ENCODE results near the gene NFATC4. TPM values are rescaled to one million over a fixed set of nuclear protein-coding genes. Genes with fewer than 3 reads are reported as not detected.

Gene NFATC4
- total RNA-seq, 1 experiment from 2014 or later: 10.7 TPM

DNA sequence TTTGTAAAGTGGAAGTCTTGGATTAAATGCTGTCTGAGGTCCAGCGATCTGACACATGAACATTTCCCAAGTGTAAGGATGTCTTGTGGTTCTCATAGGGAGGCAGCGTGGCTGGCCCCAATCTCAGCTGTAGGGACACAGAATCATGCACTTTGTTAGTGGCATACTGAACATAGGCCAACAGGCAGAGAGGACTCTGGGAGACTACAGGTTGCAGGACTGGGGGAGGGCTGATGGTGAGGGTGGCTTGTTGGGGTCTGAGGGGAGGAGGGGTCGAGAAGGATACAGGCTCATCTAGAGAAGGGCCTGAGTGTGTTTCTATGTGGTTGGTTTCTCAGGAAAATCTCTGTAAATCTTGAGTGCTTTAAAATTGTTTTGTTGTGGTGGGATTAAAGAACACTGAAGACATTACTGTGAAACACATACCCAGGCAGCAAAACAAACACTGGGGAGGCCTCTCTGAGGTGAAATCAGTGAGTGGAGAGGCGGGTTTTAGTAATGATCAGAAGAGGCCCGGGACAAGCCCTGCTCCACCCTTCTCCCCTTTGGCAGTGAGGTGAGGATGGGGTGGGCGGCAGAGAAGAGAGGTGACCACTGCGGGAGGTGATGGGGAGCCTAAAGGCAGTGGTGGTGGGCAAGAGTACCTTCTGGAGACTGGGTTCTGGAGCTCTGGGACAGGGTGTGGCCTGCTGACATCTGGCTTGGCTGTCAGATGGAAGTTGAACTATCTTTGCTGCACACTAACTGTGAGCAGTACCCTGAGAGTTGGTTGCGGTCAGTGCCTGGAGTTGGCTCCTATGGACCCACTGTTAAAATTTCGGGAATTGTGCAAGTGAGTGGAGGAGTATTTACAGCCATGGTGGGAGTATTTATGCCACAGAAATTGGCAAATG, 34.1 kb downstream of the NFATC4 start:
- no peaks in the 10 kb centered on the region for H3K27me3 Mint-ChIP-seq (ENCODE audit: unreplicated experiment)
- DNase-seq: no peak
- TF ChIP-seq, protein P1, sequence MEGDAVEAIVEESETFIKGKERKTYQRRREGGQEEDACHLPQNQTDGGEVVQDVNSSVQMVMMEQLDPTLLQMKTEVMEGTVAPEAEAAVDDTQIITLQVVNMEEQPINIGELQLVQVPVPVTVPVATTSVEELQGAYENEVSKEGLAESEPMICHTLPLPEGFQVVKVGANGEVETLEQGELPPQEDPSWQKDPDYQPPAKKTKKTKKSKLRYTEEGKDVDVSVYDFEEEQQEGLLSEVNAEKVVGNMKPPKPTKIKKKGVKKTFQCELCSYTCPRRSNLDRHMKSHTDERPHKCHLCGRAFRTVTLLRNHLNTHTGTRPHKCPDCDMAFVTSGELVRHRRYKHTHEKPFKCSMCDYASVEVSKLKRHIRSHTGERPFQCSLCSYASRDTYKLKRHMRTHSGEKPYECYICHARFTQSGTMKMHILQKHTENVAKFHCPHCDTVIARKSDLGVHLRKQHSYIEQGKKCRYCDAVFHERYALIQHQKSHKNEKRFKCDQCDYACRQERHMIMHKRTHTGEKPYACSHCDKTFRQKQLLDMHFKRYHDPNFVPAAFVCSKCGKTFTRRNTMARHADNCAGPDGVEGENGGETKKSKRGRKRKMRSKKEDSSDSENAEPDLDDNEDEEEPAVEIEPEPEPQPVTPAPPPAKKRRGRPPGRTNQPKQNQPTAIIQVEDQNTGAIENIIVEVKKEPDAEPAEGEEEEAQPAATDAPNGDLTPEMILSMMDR (IDR thresholded peaks at IDR 0.05; ENCODE audit: unreplicated experiment): no peak
- no peak overlapping the region for H3K27ac Mint-ChIP-seq (ENCODE audit: unreplicated experiment)
- peaks cover 12% of the 10 kb centered on the region for H3K36me3 Mint-ChIP-seq (ENCODE audit: insufficient read depth, unreplicated experiment)
- intact Hi-C loops (cut with micrococcal nuclease; ENCODE audit: unreplicated experiment): no loop called here
- BruUV-seq (replicated peaks): no TSS peak
- CTCF ChIA-PET: no interaction called here
- no peak overlapping the region for H3K4me3 Mint-ChIP-seq (ENCODE audit: low read depth, unreplicated experiment)
- H3K9me3 Mint-ChIP-seq (ENCODE audit: low read depth, unreplicated experiment): no peaks in the 10 kb centered on the region
- peaks cover 23% of the 10 kb centered on the region for H3K4me1 Mint-ChIP-seq (ENCODE audit: low read depth, unreplicated experiment)

DNA sequence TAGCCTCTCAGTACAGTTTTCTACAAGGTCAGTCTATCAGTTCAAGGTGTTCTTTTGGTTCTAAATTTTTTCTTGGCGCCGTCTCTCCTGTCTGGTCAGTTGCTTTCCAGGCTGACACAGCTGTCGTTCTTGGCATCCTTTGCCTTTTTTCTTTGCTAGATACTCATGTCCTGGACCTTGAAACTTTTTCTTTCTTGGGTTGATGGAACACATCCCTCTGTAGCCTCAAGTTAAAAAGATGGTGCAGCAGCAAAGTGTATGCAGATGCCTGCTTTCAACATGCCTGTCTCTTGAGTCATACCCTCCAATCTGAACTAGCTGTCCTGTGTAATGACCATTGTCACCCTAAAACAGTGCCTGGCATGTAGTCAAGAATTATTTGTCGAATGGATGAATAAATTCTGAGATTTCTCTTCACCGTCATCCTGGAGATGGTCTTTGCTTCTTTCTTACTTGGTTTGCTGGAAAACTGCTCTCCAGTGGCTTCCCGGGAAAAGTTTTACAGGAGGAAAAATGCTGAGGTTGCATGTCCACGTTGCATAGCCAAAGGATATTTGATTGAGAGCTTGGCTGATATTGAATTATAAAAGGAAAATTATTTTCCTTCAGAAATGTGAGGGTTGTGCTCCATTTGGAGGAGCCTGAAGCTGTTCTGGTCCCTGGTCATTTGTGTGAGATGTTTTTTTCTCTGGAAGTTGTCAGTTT, 35.5 kb downstream of the NFATC4 start:
- H3K9me3 Mint-ChIP-seq (ENCODE audit: low read depth, unreplicated experiment): no peaks in the 10 kb centered on the region
- peaks cover 11% of the 10 kb centered on the region for H3K4me1 Mint-ChIP-seq (ENCODE audit: low read depth, unreplicated experiment)
- CTCF ChIA-PET: no interaction called here
- DNase-seq: no peak
- H3K36me3 Mint-ChIP-seq (ENCODE audit: insufficient read depth, unreplicated experiment): peaks cover 12% of the 10 kb centered on the region
- intact Hi-C loops (cut with micrococcal nuclease; ENCODE audit: unreplicated experiment): no loop called here
- H3K4me3 Mint-ChIP-seq (ENCODE audit: low read depth, unreplicated experiment): no peak overlapping the region
- no peak overlapping the region for H3K27ac Mint-ChIP-seq (ENCODE audit: unreplicated experiment)
- TF ChIP-seq, protein P1 (IDR thresholded peaks at IDR 0.05; ENCODE audit: unreplicated experiment): no peak
- H3K27me3 Mint-ChIP-seq (ENCODE audit: unreplicated experiment): no peaks in the 10 kb centered on the region
- no TSS peak for BruUV-seq (replicated peaks)

GRCh38 chr14:24404814-24405213, 36.8 kb downstream of the NFATC4 start:
- CTCF ChIA-PET: no interaction called here
- peaks cover 11% of the 10 kb centered on the region for H3K4me1 Mint-ChIP-seq (ENCODE audit: low read depth, unreplicated experiment)

DNA sequence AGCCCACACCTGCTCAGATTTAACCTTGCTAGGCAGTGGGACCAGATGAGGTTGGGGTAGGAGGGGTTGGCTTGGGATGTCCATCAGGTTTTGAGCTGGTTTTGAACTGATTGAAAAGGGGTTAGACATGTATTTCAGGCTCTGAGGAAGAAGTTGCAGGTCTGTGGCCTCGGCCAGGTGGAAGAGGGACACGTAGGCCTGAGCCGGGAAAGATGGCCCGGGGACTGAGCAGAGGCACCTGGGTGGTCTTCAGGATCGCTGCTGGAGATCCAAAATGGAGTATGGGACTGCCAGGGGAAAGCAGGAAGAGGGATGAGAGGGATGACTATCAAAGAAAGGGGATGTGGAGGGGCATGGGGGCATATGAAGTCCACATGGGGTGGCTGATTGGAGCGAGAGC, 38.4 kb downstream of the NFATC4 start:
- DNase-seq: no peak
- Mint-ChIP-seq H3K4me3 (ENCODE audit: low read depth, unreplicated experiment) (no peak overlapping the region), H3K27me3 (ENCODE audit: unreplicated experiment) (no peaks in the 10 kb centered on the region), H3K36me3 (ENCODE audit: insufficient read depth, unreplicated experiment) (peaks cover 5% of the 10 kb centered on the region), H3K4me1 (ENCODE audit: low read depth, unreplicated experiment) (peaks cover 10% of the 10 kb centered on the region), H3K9me3 (ENCODE audit: low read depth, unreplicated experiment) (no peaks in the 10 kb centered on the region), H3K27ac (ENCODE audit: unreplicated experiment) (no peak overlapping the region)
- CTCF ChIA-PET: no interaction called here
- intact Hi-C loops (cut with micrococcal nuclease; ENCODE audit: unreplicated experiment): no loop called here
- BruUV-seq (replicated peaks): no TSS peak
- TF ChIP-seq, protein P1 (IDR thresholded peaks at IDR 0.05; ENCODE audit: unreplicated experiment): no peak

More at GRCh38 chr14:24404814-24405213, 36.8 kb downstream of the NFATC4 start:
- TF ChIP-seq, protein P1 (IDR thresholded peaks at IDR 0.05; ENCODE audit: unreplicated experiment): no peak
- Mint-ChIP-seq H3K27me3 (ENCODE audit: unreplicated experiment) (no peaks in the 10 kb centered on the region), H3K9me3 (ENCODE audit: low read depth, unreplicated experiment) (no peaks in the 10 kb centered on the region), H3K27ac (ENCODE audit: unreplicated experiment) (no peak overlapping the region), H3K36me3 (ENCODE audit: insufficient read depth, unreplicated experiment) (peaks cover 5% of the 10 kb centered on the region), H3K4me3 (ENCODE audit: low read depth, unreplicated experiment) (no peak overlapping the region)
- no TSS peak for BruUV-seq (replicated peaks)
- no peak for DNase-seq
- intact Hi-C loops (cut with micrococcal nuclease; ENCODE audit: unreplicated experiment): no loop called here
